HFF-Myc (cell line): Measurements from ENCODE around the gene RASL11B.

Experiments used
- DNase-seq: peaks from one replicate; pipeline ENCODE4 v3.0.0-alpha.2; 2011; ENCODE audit warnings: low read depth; ENCODE audit errors: extremely low read depth
- H3K4me3 ChIP-seq: replicated peaks from 2 replicates; pipeline ENCODE4 v1.5.1; 2011; ENCODE audit warnings: low read depth, mild to moderate bottlenecking, control low read depth, low read length
- CTCF ChIP-seq: IDR thresholded peaks from 2 replicates; pipeline ENCODE4 v1.5.1; 2012; ENCODE audit warnings: mild to moderate bottlenecking, low read depth, low read length, control low read depth; ENCODE audit errors: missing control alignments

Gene RASL11B

GRCh38 chr4:52910115-52910514, 48.0 kb downstream of the RASL11B start:
- no peak for TF ChIP-seq CTCF
- no peak for DNase-seq
- H3K4me3 ChIP-seq: no peak overlapping the region

- no peak overlapping the region for H3K4me3 ChIP-seq
- peak; percentile 73 for DNase-seq
- TF ChIP-seq CTCF: peak; percentile 96
These were observed 49.7 kb downstream of the RASL11B start for GRCh38 chr4:52911684-52912294.

DNA sequence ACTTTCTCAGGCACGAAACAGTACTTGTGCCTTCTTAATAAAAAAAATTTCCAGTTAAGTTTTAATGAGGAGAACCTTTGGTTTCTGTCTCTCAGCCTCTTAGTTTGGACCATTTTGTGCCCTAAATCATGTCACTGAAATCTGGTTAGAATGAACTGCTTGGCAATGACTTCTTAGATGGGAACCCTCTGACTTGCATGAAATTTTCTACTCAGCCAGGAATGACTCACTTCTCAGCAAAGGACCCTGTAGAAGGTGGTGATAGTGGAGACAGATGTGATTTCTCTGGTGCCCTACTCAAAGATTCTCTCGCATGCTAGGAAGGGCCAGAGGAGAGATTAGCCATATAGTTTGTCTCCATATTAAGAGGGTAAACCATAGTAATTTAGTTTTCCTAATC, 50.5 kb downstream of the RASL11B start:
- no peak for TF ChIP-seq CTCF
- no peak for DNase-seq

DNA sequence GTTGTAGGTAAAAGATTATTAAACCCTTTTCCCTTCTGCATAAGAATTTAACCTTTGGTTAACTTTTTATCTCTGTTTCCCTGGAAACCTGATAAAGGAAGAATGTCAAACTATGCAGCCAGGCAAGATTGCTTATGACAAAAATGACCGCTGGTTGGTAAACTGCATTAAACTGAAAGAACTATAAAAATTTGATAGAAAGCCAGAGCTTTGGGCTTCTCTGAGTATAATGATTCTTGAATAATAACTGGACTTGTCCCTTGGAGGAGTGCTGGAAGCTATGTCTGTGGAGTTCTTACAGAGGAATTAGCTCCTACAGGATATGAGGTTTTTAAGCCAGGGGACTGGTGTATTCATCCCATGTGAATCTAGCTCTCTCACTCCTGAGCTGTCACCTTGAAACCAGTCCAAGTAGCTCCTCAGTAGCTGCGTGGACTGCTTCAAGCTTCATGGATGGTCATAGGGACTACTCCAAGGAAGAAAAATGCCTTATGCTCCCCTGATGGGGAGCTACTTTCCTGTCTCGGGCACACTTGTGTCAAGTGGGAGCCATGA, 52.0 kb downstream of the RASL11B start:
- H3K4me3 ChIP-seq: no peak overlapping the region
- peak; percentile 32 for DNase-seq
- no peak for TF ChIP-seq CTCF

More for the DNA sequence above, 50.5 kb downstream of the RASL11B start:
- no peak overlapping the region for H3K4me3 ChIP-seq

- no peak for TF ChIP-seq CTCF
- DNase-seq: no peak
- H3K4me3 ChIP-seq: no peak overlapping the region
These were observed 53.1 kb downstream of the RASL11B start for GRCh38 chr4:52915191-52915590.

- no peak overlapping the region for H3K4me3 ChIP-seq
- no peak for TF ChIP-seq CTCF
- DNase-seq: no peak
These were observed 53.7 kb downstream of the RASL11B start for GRCh38 chr4:52915730-52916300.
